ENCODE measurements around the gene MAPRE3. TPM values are rescaled to one million over a fixed set of nuclear protein-coding genes. Genes with fewer than 3 reads are reported as not detected.

MAPRE3 gene
- total and polyA plus RNA-seq, 4 donors = 10.2 to 41.9 (median 27.2) TPM

GRCh38 chr2:26936855-26937254 is 33.6 kb upstream of the MAPRE3 start:
- Histone ChIP-seq H3K27ac (ENCODE audit: low read depth in 1 of 2, low read length in 1 of 2) (no peak overlapping the region), H3K9ac (ENCODE audit: insufficient read depth in 1 of 2, low read length in 2 of 2) (no peak overlapping the region), H3K27me3 (ENCODE audit: control insufficient read depth in 3 of 3, insufficient read depth in 3 of 3, low read length in 2 of 3) (no peaks in the 10 kb centered on the region), H3K36me3 (ENCODE audit: control insufficient read depth in 4 of 4, insufficient read depth in 4 of 4, low read length in 4 of 4) (no peaks in the 10 kb centered on the region), H3K4me3 (no peak overlapping the region), H3K4me1 (ENCODE audit: control insufficient read depth in 5 of 5, insufficient read depth in 5 of 5, low read length in 5 of 5) (no peaks in the 10 kb centered on the region), H3K9me3 (ENCODE audit: control insufficient read depth in 4 of 4, insufficient read depth in 3 of 4, low read length in 3 of 4) (no peaks in the 10 kb centered on the region)
- no peak for TF ChIP-seq CTCF (IDR thresholded peaks at IDR 0.05; ENCODE audit: control extremely low read depth, extremely low read depth)
- DNase-seq (peak in 1 of 3 donors; percentile 25), ATAC-seq (ENCODE audit: insufficient read depth, low FRiP score) (no peak)
- WGBS, 2 donors = 87 to 90% methylated on average over 5 of the region's 5 CpGs

GRCh38 chr2:26938399-26939118 is 31.9 kb upstream of the MAPRE3 start:
- no peaks in the 10 kb centered on the region for H3K27me3 ChIP-seq (ENCODE audit: control insufficient read depth in 3 of 3, insufficient read depth in 3 of 3, low read length in 2 of 3)
- TF ChIP-seq CTCF (IDR thresholded peaks at IDR 0.05; ENCODE audit: control extremely low read depth, extremely low read depth) = no peak
- no peaks in the 10 kb centered on the region for H3K4me1 ChIP-seq (ENCODE audit: control insufficient read depth in 5 of 5, insufficient read depth in 5 of 5, low read length in 5 of 5)
- H3K36me3 ChIP-seq (ENCODE audit: control insufficient read depth in 4 of 4, insufficient read depth in 4 of 4, low read length in 4 of 4) = no peaks in the 10 kb centered on the region
- H3K9ac ChIP-seq (ENCODE audit: insufficient read depth in 1 of 2, low read length in 2 of 2) = no peak overlapping the region
- H3K4me3 ChIP-seq = no peak overlapping the region
- DNase-seq = no peak
- H3K9me3 ChIP-seq (ENCODE audit: control insufficient read depth in 4 of 4, insufficient read depth in 3 of 4, low read length in 3 of 4) = no peaks in the 10 kb centered on the region
- no peak for ATAC-seq (ENCODE audit: insufficient read depth, low FRiP score)
- no peak overlapping the region for H3K27ac ChIP-seq (ENCODE audit: low read depth in 1 of 2, low read length in 1 of 2)
- 78 to 84% methylated on average over 10 of the region's 10 CpGs for WGBS, 2 donors

- no peak overlapping the region for H3K9ac ChIP-seq (ENCODE audit: insufficient read depth in 1 of 2, low read length in 2 of 2)
- no peak overlapping the region for H3K27ac ChIP-seq (ENCODE audit: low read depth in 1 of 2, low read length in 1 of 2)
- H3K36me3 ChIP-seq (ENCODE audit: control insufficient read depth in 4 of 4, insufficient read depth in 4 of 4, low read length in 4 of 4) = no peaks in the 10 kb centered on the region
- peaks cover 0 to 3% (median 0%) of the 10 kb centered on the region in 3 donors for H3K27me3 ChIP-seq (ENCODE audit: control insufficient read depth in 3 of 3, insufficient read depth in 3 of 3, low read length in 2 of 3)
- H3K9me3 ChIP-seq (ENCODE audit: control insufficient read depth in 4 of 4, insufficient read depth in 3 of 4, low read length in 3 of 4) = no peaks in the 10 kb centered on the region
- no peak for ATAC-seq (ENCODE audit: insufficient read depth, low FRiP score)
- no peaks in the 10 kb centered on the region for H3K4me1 ChIP-seq (ENCODE audit: control insufficient read depth in 5 of 5, insufficient read depth in 5 of 5, low read length in 5 of 5)
- DNase-seq = no peak
- no peak for TF ChIP-seq CTCF (IDR thresholded peaks at IDR 0.05; ENCODE audit: control extremely low read depth, extremely low read depth)
- WGBS, 2 donors = 91 to 96% methylated on average over 9 of the region's 9 CpGs
- no peak overlapping the region for H3K4me3 ChIP-seq
Observed at GRCh38 chr2:26940001-26940400, 30.4 kb upstream of the MAPRE3 start.

GRCh38 chr2:26941486-26941885 is 29.0 kb upstream of the MAPRE3 start:
- no peak for ATAC-seq (ENCODE audit: insufficient read depth, low FRiP score)
- H3K27me3 ChIP-seq (ENCODE audit: control insufficient read depth in 3 of 3, insufficient read depth in 3 of 3, low read length in 2 of 3) = peaks cover 0 to 3% (median 0%) of the 10 kb centered on the region in 3 donors
- no peak for DNase-seq
- no peaks in the 10 kb centered on the region for H3K36me3 ChIP-seq (ENCODE audit: control insufficient read depth in 4 of 4, insufficient read depth in 4 of 4, low read length in 4 of 4)
- peaks cover 0 to 4% (median 0%) of the 10 kb centered on the region in 4 donors for H3K9me3 ChIP-seq (ENCODE audit: control insufficient read depth in 4 of 4, insufficient read depth in 3 of 4, low read length in 3 of 4)
- H3K4me1 ChIP-seq (ENCODE audit: control insufficient read depth in 5 of 5, insufficient read depth in 5 of 5, low read length in 5 of 5) = no peaks in the 10 kb centered on the region
- WGBS, 2 donors = 77 to 80% methylated on average over 3 of the region's 3 CpGs
- no peak overlapping the region for H3K4me3 ChIP-seq
- H3K9ac ChIP-seq (ENCODE audit: insufficient read depth in 1 of 2, low read length in 2 of 2) = no peak overlapping the region
- H3K27ac ChIP-seq (ENCODE audit: low read depth in 1 of 2, low read length in 1 of 2) = no peak overlapping the region
- TF ChIP-seq CTCF (IDR thresholded peaks at IDR 0.05; ENCODE audit: control extremely low read depth, extremely low read depth) = no peak
